Thyroid gland (tissue), 4 donors: ENCODE data around the gene DDX39B.

Experiments
- POLR2A ChIP-seq, 2 donors: fragments of 450-650 bp; IDR thresholded peaks; one replicate each; pipeline ENCODE4 v1.6.1; 2017; ENCODE audit warnings: antibody characterized with exemption in 2 of 2, mild to moderate bottlenecking in 2 of 2, moderate library complexity in 1 of 2
- TF ChIP-seq, protein P1 (sequence below), 6 experiments: fragments of 200-600 bp in 3 of 6; fragments of 450-650 bp in 3 of 6; sonication (generic) in 3 of 6; IDR thresholded peaks; one replicate each; pipeline ENCODE4 v1.5.1; 2016 to 2019; ENCODE audit warnings: antibody characterized with exemption in 6 of 6, mild to moderate bottlenecking in 2 of 6, inconsistent platforms in 1 of 6, moderate library complexity in 1 of 6

DNA sequence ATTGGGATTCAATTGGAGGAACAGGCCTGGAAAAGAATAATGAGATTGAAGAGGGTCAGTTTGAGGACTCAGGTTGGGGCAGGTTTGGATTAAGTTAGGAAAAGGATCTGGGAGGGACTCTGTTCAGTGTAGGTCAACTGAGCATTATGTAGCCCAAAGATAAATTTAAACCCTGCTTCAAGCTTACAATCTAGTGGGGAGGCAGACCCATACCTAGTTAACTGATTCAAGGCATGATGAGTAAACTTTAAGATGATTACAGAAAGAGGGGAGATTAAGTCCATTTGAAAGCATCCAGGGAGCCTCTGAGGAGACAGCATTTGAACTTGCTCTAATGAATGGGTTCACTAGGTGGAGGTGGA lies 18.9 kb upstream of the DDX39B start:
- TF ChIP-seq POLR2A (IDR thresholded peaks at IDR 0.05), result no peak
- TF ChIP-seq, protein P1, sequence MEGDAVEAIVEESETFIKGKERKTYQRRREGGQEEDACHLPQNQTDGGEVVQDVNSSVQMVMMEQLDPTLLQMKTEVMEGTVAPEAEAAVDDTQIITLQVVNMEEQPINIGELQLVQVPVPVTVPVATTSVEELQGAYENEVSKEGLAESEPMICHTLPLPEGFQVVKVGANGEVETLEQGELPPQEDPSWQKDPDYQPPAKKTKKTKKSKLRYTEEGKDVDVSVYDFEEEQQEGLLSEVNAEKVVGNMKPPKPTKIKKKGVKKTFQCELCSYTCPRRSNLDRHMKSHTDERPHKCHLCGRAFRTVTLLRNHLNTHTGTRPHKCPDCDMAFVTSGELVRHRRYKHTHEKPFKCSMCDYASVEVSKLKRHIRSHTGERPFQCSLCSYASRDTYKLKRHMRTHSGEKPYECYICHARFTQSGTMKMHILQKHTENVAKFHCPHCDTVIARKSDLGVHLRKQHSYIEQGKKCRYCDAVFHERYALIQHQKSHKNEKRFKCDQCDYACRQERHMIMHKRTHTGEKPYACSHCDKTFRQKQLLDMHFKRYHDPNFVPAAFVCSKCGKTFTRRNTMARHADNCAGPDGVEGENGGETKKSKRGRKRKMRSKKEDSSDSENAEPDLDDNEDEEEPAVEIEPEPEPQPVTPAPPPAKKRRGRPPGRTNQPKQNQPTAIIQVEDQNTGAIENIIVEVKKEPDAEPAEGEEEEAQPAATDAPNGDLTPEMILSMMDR (IDR thresholded peaks at IDR 0.05), result no peak
